Measurements from ENCODE around the gene KIF2C. TPM values are rescaled to one million over a fixed set of nuclear protein-coding genes. Genes with fewer than 3 reads are reported as not detected.
A peak's percentile ranks its signal among the peaks of the same experiment; 100 is the strongest.

The KIF2C gene
- total and polyA plus RNA-seq, 9 of the 15 experiments (the other 6 are each of a cell fraction or from before 2014, with no cell fraction given) = 84.9 to 226 (median 169) TPM

- TF ChIP-seq PPARD (CRISPR knock-in tag; IDR thresholded peaks at IDR 0.05) = no peak
- TF ChIP-seq MTA3 (IDR thresholded peaks at IDR 0.05; ENCODE audit: borderline replicate concordance) = peak; percentile 96
- TF ChIP-seq PRDM10 (IDR thresholded peaks at IDR 0.05; ENCODE audit: partially characterized antibody) = peak; percentile 88
- no peak for TF ChIP-seq SIX5 (IDR thresholded peaks at IDR 0.05; ENCODE audit: borderline replicate concordance in 1 of 2, insufficient read depth in 1 of 2, low read depth in 1 of 2, low read length in 2 of 2)
- TF ChIP-seq ETV5 (CRISPR knock-in tag; IDR thresholded peaks at IDR 0.05; ENCODE audit: low read depth) = peak; percentile 67; the same call in 1 of the 2 replicates
- peak; percentile 92 for TF ChIP-seq POLR2H (tag; IDR thresholded peaks at IDR 0.05; ENCODE audit: low read depth)
- no peak for TF ChIP-seq HINFP (tag; conservative IDR thresholded peaks at IDR 0.05; ENCODE audit: low read depth)
- peak; percentile 78; the same call in 1 of the 2 replicates for TF ChIP-seq LEF1 (IDR thresholded peaks at IDR 0.05)
- no peak; the same call in 1 of the 2 replicates for TF ChIP-seq RUNX1 (IDR thresholded peaks at IDR 0.05; ENCODE audit: low read depth)
- TF ChIP-seq XRCC4 (IDR thresholded peaks at IDR 0.05; ENCODE audit: extremely low read depth, insufficient read depth, insufficient read length) = no peak
- TF ChIP-seq TSC22D4 (tag; IDR thresholded peaks at IDR 0.05) = no peak
- TF ChIP-seq RAD21 (CRISPR knock-in tag; conservative IDR thresholded peaks at IDR 0.05 in 1 of 2, IDR thresholded peaks at IDR 0.05 in 1 of 2) = peak; percentile 91 to 96
- TF ChIP-seq NKRF (IDR thresholded peaks at IDR 0.05; ENCODE audit: borderline replicate concordance) = peak; percentile 99
- TF ChIP-seq MYC (IDR thresholded peaks at IDR 0.05; ENCODE audit: low read depth, low read length) = peak; percentile 99
- TF ChIP-seq MYC (CRISPR knock-in tag; IDR thresholded peaks at IDR 0.05; ENCODE audit: borderline replicate concordance, low read depth) = peak; percentile 96
- TF ChIP-seq TCF15 (CRISPR knock-in tag; IDR thresholded peaks at IDR 0.05) = no peak
Observed at GRCh38 chr1:44799770-44800584, 60.3 kb downstream of the KIF2C start, which contains the start of gene PLK3 (continued).

Data from K562 (cell line).